Muscle of arm (tissue), 12 donors: ENCODE results near the gene CAPN8. TPM values are rescaled to one million over a fixed set of nuclear protein-coding genes. Genes with fewer than 3 reads are reported as not detected.
"Not testable (repeated sequence)": the region's sequence is repeated elsewhere in the genome, so short reads cannot be mapped to it uniquely, and the experiment has no call there.

Source experiments
- DNase-seq: peaks from one replicate; pipeline ENCODE4 v3.0.0-alpha.2; 2013
- polyA plus RNA-seq, 12 donors: library from polyadenylated mRNA; unstranded; fragments of 120-200 nt; gene quantifications; one replicate each; pipeline ENCODE4 v1.2.1, GENCODE V29; 2013; ENCODE audit not compliant: insufficient read length in 12 of 12

Gene CAPN8
- polyA plus RNA-seq, 12 donors: 0.18 to 8.2 (median 0.41) TPM; not detected in 2

DNA sequence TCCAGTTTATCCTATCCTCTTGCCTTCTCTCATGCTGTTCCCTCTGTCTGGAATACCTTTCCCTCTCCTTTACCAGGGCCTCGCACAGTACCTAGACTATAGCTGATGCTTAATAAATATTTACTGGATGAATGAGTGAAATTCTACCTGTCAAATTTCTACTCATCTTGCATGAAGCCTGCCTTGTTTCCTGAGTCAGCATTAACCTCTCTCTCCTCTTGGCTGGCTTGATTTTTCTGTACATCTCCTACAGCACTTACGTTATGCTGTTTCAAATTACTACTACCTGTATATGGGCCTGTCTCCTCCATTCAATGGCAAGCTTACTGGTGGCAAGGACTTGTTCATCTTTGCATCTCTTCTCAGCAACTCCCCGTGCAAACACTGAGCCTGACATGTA is 130.8 kb downstream of the CAPN8 start:
- no peak for DNase-seq

DNA sequence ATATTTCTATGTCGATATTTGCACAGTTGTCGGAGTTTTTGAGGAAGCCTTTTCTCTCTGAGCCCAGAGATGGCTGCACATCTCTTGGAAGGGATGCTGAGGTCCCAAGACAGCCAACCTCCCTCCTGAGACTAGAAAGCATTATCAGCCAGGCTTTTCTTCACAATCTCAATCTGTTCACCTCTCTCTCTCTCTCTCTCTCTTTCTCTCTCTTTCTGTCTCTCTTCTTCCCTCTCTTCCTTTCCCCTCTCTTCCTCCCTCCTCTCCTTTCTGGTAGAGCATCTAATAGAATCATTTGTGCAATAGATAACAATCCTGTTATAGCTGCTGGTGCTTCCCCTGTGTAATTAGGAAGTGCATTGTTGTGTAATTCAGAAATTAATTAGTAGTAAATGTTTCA is 131.8 kb downstream of the CAPN8 start:
- DNase-seq: no peak

DNA sequence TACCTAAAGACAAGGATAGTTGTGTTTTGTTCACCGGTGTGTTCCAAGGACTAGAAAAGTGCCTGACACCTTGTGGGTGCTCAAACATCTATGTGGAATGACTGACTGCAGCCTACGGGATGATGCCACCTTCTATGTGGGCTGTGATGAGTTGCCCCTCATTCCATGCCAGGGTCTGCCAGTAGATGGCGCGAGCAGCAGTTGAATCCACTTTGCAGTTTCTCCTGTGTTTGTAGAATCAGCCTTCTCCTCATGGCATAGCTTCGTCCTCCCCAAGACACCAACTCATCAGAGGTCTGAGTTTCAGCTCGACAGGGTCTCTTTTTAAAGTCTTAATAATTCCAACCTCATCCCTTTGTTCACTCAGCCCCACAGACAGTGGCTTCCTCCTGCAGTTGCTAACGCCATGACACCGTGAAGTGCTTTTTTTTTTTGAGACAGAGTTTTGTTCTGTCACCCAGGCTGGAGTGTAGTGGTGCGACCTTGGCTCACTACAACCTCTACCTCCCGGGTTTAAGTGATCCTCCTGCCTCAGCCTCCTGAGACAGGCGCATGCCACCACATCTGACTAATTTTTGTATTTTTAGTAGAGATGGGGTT is 133.7 kb downstream of the CAPN8 start:
- DNase-seq: peak; percentile 36

DNA sequence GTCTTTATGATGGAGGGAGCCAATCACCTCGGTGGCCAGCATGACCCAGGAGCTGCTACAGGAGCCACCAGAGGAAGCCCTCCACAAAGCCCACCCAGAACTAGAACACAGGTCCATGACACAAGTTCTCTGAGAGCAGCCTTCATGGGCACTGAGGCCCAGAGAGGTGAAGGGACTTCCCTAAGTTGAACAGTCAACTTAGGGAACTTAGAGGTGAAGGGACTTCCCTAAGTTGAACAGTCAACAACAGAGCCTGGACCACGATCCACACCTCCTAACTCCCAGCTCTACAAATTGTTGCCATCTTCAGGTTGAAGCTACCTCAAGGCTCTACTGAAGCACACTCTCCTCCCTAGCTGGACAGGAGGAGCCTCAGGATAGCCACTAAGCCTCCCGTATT is 139.5 kb downstream of the CAPN8 start:
- DNase-seq: no peak

DNA sequence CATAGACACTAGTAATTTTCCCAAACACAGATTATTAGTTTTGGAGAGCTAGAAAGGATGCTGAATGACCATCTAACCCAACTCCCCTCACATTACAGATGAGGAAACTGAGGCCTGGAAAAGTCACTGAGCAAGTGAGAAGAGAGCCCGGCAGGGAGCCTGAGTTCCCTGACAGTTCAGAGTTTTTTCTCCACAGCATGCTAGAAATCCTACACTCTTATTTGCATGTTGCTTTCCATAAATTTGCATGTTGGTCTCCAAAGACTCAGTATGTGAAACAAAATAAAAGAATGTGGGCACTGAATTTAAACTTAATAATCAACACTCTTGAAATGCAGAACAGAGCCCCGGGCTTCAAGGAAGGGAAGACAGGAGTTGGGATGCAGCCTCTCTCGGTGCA is 140.0 kb downstream of the CAPN8 start:
- DNase-seq: no peak

DNA sequence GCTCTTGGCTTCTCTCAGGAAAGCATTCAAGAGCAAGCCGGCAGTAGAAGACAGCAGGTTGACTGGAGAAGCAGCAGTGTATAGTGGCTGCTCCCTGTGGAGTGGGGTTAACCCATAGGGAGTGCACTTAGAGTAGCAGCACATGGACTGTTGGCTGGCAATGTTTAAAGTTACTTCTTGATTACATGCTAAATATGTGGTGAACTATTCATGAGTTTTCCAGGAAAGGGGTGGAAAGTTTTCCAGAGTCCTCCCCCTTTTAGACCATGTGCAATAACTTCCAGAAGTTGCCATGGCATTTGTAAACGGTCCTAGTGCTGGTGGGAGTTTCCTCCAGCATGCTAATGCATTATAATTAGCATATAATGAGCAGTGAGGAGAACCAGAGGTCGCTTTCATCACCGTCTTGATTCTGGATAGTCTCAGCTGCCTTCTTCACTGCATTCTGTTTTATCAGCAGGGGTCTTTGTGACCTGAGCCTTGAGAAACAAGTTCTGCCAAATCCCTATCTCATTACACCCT is 140.5 kb downstream of the CAPN8 start:
- no peak for DNase-seq

DNA sequence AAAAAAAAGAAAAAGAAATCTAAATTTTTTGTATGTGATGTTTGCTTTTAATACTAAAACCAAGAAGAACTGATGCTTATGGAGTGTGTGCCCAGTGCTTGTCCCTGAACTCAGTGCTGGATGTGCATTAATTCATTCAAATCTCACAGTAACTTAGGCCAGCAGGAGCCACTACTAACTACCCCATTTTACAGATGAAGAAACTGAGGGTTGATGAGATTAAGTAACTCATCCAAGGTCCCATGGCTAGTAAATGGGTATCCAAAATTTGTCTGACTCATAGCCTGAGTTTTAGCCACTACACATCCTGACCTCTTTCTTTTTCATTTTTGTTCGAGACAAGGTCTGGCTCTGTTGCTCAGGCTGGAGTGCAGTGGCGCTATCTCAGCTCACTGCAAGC is 144.4 kb downstream of the CAPN8 start:
- no peak for DNase-seq

DNA sequence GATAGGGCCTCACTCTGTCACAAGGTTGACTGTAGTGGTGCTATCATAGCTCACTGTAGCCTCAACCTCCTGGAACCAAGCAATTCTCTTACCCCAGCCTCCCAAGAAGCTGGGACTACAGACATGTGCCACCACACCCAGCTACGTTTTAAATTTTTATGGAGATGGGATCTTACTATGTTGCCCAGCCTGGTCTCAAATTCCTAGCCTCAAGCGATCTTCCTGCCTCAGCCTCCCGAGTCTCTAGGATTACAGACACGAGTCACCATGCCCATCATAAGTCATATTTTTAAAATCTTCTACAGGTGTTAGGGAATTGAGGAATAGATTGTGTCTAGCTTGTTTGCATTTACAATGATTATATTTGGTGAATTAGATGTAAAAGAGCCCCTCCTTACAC is 145.3 kb downstream of the CAPN8 start:
- DNase-seq: no peak

DNA sequence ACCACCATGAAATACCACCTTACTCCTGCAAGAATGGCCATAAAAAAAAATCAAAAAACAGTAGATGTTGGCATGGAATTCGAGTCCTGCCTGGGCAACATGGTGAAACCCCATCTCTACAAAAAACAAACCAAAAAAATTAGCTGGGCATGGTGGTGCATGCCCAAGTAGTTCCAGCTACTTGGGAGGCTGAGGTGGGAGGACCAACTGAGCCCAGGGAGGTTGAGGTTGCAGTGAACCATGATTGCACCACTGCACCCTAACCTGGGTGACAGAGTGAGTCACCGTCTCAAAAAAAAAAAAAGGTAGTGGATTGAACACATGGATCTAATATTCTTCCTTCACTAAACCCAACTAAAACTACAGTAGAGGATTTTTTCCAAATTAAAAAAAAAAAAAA is 146.4 kb downstream of the CAPN8 start:
- DNase-seq: no peak

DNA sequence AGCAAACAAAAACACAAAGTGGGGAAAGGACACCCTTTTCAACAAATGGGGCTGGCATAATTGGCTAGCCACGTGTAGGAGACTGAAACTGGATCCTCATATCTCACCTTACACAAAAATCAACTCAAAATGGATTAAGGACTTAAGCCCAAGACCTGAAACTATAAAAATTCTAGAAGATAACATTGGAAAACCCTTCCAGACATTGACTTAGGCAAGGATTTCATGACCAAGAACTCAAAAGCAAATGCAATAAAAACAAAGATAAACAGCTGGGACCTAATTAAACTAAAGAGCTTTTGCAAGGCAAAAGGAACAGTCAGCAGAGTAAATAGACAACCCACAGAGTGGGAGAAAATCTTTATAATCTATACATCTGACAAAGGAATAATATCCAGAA is 146.9 kb downstream of the CAPN8 start:
- not testable (repeated sequence) for DNase-seq

DNA sequence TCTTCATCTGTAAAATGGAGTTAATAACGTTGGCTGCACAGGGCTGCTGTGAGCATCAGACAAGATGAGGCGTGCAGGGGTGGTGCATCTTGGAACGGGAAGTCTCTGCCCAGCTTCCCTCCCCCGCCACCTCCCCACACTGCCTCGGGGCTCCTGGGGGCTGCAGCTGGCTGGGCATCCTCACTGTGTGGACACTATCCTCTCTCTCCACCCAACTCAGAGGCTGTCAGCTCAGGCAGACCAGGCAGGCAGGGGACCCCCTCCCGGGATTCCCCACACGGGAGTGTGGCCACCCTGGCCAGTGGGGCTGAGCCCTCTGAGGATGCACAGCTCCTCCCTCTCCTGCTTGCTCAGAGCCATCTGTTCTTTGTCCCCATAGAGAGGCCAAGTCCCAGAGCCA is 149.6 kb downstream of the CAPN8 start:
- DNase-seq: no peak

DNA sequence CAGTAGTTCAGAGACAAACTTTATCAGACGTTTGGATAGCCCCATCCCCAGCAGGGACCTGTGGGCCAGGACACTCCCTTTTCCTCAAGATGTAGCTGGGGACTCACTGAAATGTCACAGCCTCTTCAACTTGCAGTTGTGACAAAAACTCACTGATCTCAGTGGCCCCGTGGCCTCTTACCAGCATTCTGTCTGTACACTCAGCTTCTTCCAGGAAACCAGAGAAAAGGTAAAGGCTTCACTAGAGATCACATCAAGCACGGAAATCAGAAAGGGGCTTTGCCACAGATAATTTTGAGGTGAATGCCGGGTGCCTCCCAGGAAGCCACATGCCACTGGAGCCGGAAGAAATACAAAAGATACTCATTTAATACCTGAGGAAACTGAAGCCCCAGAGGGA is 150.1 kb downstream of the CAPN8 start:
- no peak for DNase-seq

DNA sequence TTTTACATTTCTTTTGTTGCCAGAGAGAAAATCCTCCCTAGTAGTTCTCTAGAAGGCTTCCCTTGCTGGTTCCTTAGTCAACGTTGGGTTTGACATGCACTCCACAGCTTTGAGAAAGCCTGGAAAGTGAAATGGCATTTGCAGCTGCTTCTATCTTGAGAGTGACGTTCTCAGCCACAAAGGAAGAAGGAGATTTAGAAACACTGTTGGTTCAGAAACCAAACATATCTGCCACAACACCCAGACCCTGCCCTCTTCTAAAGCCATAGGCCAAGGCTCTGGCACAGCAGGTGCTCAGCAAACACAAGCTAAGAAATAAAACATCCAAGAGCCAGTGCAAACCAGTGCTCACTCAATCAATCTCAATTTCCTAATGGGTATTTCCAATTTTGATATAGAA is 150.9 kb downstream of the CAPN8 start:
- DNase-seq: no peak

DNA sequence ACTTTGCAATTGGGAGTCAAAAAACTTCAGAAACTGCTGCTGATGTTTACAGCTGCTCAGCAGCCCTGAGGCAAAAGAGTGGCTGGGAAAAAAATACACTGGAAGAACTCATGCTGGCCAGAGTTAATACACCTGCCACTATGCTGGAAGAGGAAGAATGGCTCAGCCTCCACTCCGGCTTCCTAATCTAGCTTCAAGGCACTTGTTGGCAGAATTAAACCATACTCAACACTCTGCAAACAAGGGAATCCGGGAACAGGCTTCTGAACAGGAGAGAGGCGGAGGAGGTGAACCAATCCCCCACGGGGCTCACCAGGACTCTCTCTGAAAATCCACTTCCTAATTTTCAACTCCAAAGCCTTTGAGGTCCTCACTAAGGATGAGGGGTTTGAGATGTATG is 152.2 kb downstream of the CAPN8 start:
- no peak for DNase-seq

DNA sequence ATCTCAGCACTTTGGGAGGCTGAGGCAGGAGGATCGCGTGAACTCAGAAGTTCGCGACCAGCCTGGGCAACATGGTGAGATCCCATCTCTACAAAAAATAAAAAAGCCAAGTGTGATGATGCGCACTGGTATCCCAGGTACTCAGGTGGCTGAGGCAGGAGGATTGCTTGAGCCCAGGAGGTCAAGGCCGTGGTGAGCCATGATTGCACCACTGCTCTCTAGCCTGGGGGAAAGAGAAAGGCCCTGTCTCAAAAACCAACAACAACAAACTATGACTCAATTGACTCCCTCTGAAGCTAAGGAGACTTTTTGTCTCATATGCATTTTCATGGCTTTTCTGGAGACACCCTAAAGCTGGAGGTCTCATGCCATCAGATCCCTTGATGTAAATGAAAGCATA is 153.4 kb downstream of the CAPN8 start:
- no peak for DNase-seq

DNA sequence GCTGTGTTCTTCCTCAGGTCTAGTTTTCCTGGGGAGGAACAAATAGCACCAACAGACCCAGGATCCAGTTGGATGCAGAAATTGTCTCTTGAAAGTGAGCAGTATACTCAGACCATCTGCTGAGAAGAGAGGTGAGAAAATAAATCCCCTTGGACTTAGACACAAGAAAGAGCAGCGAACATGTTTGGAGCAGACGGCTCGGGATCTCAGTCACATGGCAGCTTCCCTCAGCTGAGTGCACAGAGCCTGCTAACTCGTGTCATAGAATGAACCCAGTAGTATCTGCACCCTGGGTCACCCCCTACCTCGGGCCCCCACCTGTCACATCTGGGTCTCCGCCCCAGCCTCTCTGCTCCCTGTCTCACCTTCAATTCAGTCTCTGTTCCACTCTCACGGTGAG is 156.7 kb downstream of the CAPN8 start:
- DNase-seq: no peak

DNA sequence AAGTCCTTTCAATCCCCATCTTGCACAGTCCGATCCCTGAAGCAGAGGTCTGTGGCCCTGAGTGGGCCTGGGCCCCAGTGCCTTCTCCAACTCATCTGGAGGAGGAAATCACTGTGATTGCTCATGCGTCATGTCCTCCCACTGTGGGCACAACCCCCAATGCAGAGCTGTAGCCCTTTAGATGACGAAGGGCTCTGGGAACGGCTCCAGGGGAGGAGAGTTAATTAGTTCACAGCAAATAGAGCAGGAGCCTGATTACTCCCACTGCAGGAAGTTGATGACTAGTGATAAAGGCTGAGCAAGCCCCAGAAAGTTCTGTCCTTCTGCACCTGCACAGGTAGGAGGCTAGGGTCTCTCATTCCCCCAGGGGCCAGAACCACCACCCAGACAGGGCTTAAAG is 160.8 kb downstream of the CAPN8 start:
- DNase-seq: no peak

DNA sequence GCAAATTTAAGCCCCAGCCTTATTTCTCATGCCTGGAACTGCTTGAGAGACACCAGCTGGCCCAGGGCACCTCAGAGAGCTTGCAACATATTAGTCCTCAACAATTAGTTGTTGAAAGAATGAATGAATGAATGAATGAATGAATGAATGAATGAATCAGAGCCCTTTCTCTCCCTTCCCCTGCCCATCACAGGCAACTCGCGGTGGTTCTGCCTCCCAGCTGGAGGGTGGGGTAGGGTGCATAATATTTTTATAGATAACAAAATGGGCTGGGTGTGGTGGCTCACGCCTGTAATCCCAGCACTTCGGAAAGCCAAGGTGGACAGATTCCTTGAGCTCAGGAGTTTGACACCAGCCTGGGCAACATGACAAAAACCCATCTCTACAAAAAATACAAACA is 162.2 kb downstream of the CAPN8 start:
- no peak for DNase-seq

DNA sequence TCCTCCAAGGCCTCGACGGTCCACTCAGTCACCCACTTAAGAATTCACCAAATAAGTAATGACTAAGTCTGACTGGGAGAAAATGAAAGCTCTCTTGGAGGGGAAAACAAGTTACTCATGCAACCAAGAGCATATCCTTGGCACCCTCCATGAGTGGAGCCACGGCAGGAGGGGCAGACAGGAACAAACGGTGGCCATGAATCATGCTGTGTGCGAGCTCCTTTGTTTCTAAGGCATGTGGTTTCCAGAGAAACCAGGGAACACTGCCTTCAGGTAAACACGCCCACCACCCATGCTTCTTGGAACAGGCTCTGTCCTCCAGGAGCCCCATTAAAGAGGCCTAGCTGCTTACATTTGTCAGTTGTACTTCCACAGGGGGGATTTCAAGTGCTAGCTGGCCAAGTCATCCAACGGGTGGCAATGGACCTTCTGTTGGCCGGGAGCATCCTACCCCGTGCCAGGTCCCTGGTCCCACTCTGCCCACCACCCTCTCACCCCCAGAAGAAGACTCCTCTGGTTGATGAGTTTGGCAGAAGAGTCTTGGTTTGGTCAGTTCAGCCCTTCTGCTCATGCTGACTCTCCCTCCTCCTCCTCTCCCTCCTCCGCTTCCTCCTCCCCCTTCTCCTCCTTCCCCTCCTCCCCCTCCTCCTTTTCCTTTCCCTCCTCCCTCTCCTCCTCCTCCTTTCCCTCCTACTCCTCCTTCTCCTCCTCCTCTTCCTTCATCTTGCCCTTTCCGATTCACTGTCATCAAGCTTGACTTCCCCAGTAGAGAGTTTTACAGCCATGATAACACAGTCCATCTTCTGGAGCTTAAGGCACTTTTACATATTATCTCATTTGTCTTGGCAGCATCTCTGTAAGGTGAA is 164.7 kb downstream of the CAPN8 start:
- DNase-seq: no peak

DNA sequence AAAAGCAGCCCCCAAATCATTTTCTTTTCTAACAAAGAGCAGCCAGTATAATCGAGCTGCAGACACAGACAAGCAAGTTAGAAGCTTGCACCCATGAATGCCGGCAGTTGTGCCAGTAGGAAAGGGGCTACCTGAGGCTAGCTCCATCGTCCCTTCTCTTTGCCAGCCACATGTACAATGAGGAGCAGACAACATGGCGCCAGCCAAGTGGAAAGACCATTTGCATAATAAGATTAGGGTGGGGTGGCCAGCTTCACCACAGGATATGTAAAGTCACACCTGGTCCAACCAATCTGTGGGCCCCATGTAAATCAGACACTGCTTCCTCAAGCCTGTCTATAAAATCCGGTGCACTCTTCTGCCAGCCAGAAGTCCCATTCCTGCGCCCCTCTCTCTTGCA is 168.6 kb downstream of the CAPN8 start:
- no peak for DNase-seq

DNA sequence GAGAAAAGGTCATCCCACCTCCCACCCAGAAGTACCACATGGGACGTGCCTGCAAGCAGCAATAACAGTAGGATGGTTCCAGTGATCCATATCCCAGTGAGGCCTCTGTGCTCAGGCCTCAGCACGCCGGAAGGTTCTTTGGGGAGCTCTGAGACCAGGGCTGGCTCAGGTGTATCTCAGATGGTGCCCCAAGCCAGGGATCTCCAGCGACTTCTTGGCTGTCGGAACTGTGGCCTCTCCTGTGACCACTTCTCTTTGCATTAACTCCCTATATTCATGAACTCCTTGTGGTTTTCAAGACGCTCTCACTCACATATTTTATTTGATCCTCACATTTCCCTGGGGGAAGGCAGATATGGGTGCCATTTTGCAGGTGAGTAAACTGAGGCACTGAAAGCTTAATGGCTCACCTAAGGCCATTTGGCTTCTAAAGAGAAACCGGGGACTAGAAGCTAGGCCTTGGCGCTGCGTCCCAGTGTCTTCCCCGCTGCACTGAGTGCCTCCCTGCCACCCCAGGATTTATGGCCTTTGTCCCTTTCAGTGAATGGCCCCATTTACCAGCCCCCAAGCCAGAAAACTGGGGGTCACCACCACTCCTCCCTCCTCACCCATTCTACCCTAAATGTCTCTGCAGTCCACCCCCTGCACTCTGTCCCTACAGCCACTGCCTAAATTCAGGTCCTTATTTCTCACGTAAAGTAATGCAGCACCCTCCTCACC is 170.4 kb downstream of the CAPN8 start:
- DNase-seq: no peak

DNA sequence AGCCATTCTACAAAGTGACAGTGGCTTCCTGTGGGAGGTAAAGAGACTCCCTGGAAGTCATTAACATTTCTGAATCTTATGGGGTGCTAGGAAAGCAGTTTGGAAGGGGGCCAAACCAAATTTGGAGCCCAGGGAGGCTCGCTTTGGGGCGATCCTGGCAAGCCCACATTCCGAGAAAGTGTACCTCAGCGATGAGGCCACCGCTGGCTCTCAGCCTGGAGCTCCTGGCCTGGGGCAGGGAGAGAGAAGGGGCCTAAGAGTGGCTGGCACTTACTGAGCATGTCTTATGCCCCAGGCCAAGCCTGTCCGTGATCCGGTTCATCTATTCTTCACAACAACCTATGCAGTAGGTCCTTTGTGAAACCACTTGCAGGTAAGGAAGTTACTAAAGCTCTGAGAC is 173.5 kb downstream of the CAPN8 start:
- DNase-seq: no peak
